Embryonic facial prominence (tissue), 1 donor: ENCODE data around the gene ELF3.
"Not testable (repeated sequence)": the region's sequence is repeated elsewhere in the genome, so short reads cannot be mapped to it uniquely, and the experiment has no call there.

Experiments used
- DNase-seq: peaks from one replicate; pipeline ENCODE4 v3.0.0-alpha.2; 2016; ENCODE audit errors: extremely low spot score

The ELF3 gene

DNA sequence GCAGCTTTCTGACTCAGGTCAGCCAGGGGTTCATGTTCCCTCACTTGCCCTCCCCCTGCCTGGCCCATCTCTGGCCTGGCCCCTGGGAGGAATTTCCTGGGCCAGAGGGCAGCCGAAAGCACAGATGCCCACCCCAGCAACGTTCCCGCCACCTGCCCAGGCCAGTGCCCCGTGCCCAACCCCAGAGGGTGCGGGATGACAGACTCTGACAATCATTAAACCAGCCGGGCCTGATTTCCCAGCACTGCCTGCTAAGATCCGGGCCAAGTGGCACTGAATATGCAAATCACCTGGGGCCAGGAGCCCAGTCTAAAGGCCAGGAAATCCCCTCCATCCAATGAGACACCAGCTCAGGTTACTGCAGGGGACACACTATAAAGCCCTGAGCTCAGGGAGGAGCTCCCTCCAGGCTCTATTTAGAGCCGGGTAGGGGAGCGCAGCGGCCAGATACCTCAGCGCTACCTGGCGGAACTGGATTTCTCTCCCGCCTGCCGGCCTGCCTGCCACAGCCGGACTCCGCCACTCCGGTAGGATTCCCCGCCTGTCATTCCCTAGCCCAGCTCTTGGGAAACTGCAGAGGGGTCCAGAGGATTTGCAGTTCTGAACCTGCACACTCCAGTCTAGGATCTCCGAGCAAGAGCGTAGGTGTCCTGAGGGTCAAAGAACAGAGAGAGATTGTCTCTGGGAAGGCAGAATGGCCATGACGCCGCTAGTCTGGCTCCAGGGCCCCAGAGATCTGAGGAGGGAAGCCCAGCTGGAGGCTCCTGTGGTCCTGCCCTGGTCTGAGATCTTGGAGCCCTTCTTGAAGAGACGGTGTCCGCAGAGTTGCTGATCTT lies at the start of gene ELF3:
Gene ELF3, plus strand, starts transcription at position 408 of the 836 bp plus-strand sequence. CDS start 550 bp downstream, outside the sequence.
- DNase-seq = no peak

DNA sequence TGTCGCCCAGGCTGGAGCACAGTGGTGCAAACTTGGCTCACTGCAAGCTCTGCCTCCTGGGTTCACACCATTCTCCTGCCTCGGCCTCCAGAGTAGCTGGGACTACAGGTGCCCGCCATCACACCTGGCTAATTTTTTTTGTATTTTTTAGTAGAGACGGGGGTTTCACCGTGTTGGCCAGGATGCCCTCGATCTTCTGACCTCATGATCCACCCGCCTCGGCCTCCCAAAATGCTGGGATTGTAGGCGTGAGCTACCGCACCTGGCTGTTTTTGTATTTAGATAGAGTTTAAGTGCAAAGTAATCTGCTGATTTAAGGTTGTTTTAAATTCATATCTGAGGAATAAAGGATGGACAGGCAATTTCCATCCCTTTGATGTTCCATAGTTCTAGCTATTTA lies 48.0 kb upstream of the ELF3 start:
- DNase-seq = not testable (repeated sequence)

DNA sequence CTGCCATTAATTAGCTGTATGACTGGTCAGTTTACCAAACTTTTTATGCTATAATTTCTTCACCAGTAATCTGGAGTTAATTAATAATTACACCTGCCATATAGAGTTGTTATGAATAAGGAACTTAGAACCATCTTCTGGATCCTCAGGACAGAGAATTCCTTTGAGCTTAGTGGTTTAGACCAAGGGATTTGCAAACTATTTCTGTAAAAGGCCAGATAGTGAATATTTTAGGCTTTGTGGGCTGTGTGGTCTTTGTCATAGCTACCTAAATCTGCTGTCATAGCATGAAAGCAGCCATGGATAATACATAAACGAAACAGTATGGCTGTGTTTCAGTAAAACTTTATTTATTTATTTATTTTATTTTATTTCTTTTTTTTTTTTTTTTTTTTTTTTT lies 46.1 kb upstream of the ELF3 start:
- no peak for DNase-seq

DNA sequence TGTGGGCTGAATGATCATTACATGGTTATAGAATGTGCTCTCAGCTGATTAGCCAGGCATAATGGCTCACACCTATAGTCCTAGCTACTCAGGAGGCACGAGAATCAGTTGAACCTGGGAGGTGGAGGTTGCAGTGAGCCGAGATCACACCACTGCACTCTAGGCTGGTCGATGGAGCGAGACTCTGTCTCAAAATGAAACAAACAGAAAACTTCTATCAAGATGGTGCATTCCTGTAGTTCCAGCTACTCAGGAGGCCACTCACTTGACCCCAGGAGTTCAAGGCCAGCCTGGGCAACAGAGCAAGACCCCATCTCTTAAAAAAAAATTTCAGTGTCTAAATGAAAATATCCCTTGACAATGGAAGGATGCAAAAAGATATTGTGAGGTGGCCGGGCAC lies 44.2 kb upstream of the ELF3 start:
- no peak for DNase-seq

DNA sequence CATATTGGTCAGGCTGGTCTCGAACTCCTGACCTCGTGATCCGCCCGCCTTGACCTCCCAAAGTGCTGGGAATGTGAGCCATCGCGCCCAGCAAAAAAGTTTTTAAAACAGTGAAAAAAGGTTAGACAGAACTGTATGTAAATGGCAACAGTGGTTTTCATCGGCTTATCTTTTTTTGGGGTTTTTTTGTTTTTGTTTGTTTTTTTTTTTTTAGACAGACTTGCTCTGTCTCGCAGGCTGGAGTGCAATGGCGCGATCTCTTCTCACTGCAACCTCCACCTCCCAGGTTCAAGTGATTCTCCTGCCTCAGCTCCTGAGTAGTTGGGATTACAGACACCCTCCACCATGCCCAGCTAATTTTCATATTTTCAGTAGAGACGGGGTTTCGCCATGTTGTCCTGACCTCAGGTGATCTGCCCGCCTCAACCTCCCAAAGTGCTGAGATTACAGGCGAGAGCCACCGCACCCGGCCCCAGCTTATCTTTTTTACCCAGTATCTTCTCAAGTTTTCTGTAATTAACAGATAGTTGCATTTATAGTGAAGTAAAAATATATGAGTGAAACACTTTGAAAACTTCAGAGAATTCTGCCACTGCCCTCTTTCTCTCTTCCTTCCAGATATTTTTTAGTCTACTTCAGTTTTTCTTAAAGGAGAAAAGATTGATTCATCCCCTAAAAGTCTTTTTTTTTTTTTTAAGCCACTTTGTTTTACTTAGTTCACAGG lies 42.0 kb upstream of the ELF3 start:
- no peak for DNase-seq

DNA sequence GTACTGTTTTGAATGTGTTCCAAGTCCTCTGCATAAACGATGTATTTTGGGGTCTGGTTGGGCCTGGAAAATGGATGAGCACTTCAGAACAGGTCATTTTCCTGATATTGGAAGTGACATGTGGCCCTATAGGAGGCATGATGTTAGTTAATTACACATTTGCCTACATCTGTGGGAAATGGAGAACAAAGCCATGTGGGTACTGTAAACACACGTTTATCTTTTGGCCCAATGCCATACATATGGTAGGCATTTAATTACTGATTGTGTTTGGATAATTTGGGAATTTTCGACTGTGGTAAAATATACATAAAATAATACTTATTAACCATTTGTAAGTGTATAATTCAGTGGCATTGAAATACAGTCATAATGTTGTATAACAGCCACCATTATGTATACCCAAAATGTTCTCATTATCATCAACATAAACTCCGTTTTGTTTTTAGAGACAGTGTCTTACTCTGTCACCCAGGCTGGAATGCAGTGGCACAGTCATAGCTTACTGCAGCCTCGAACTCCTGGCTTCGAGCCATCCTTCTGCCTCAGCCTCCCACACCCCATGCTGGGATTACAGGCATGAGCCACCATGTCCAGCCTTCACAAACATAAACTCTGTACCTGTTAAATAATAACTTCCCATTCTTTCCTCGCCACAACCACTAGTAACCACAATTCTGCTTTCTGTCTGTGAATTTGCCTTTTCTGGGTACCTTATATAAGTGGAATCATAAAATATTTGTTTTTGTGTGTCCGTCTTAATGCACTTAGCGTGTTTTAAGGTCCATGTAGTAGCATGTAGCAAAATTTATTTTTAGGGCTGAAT lies 39.8 kb upstream of the ELF3 start:
- DNase-seq = no peak

DNA sequence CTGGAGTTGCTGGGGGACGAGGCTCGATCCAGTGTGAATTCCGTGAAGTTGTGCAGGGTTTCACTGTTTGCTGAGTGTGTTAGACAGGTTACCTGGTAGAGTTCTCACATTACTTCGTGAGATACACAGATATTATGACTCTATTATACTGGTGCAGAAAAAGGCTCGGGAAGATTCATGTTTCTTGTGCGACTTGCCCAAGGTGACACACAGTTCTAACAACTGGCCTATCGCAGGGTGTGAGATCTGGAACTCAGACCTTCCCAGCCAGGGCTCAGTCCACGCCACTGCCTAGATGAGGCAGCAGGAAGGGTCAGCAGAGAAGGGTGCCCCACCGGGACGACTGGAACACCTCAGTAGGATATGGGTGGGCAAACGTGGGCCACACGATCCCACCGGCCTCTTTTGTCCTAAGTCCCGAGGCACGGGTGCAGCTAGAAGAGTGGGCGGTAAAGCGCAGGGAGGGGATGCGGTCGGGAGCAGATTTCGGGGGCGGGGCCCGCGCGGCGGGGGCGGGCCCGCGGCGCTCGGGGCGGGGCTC lies 28.2 kb upstream of the ELF3 start:
- no peak for DNase-seq

DNA sequence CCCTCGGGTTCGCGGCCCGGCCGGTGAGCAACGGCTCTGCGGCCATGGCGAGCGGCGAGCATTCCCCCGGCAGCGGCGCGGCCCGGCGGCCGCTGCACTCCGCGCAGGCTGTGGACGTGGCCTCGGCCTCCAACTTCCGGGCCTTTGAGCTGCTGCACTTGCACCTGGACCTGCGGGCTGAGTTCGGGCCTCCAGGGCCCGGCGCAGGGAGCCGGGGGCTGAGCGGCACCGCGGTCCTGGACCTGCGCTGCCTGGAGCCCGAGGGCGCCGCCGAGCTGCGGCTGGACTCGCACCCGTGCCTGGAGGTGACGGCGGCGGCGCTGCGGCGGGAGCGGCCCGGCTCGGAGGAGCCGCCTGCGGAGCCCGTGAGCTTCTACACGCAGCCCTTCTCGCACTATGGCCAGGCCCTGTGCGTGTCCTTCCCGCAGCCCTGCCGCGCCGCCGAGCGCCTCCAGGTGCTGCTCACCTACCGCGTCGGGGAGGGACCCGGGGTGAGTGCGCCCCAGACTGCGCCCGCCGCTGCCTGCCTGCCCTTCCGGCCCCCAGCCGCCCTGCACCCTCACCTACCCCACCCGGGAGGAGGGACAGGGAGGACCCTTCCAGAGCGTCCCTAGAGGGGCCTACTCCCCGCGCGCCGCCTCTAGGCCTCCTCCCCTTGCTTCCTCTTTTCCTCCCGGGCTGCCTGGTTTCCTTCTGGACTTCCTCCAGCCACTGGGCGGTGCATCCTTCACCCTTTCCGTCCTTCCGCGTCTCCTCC lies 27.6 kb upstream of the ELF3 start, which contains the start of gene RNPEP:
Gene RNPEP, plus strand, starts transcription at position 26 of the 757 bp plus-strand sequence. Its CDS starts 19 bp downstream, at position 45.
- no peak for DNase-seq

DNA sequence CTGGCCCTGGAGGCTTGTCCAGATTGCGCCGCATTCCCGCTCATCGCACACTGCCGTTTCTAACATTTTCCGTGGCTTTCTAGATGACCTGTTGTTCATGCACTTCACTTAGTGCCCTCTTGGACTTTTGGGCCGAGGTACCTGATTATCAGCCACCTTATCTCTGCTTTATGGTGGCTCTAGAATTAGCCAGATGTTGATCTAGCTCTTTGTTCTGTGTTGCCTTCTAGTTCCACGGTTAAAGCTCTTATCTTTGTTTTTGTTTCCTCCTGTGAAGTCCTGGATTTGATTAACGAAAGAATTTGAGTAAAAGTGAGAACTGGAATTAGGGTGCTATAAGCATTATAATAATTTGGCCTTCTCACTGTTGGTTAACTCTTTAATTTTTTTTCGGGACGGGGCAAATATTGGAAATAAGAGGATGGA lies 27.0 kb upstream of the ELF3 start:
- no peak for DNase-seq

DNA sequence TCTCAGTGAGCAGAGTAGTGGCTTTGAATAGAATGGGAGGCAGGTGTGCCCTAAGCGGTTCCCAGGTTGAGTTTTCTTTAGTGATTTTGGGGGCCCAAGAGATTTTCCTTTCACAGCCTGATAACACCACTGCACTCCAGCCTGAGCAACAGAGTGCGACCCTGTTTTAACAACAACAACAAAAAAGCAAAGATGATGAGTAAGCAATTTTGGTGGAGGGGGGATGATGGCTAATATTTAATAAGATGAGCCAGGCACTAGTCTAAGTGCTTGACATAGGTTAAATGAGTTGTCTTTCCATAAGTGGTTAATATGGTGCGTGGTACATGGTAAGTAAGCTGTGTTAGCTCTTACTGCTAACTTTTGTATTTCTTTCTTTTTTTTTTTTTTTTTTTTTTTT lies 25.9 kb upstream of the ELF3 start:
- DNase-seq = no peak

DNA sequence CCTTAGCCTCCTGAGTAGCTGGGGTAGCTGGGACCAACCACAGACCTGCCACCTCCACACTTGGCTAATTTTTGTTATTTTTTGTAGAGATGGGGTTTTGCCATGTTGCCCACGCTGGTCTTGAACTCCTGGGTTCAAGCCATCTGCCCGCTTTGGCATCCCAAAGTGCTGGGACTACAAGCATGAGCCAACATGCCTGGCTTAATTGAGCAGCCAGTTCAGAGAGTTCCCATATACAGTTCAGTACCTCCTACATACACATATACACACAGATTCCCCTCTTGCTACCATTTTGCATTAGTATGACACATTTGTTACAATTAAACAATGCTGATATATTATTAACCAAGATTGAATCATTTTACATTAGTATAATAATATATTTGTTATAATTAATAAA lies 25.0 kb upstream of the ELF3 start:
- DNase-seq = no peak

DNA sequence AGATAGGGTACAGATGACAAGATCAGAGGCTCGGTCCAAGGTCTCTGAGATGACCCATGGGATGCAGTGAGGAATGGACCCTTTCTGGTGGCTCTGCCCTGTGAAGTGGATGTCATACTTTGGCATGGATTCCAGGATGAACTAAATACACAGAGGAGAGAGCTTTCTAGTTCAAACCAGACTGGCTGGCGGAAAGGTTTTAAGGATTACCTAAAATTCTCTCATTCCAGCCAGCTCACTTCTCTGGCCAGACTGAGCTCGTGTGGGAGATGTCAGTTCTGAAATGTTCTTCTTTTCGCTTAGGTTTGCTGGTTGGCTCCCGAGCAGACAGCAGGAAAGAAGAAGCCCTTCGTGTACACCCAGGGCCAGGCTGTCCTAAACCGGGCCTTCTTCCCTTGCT lies 21.8 kb upstream of the ELF3 start:
- no peak for DNase-seq

DNA sequence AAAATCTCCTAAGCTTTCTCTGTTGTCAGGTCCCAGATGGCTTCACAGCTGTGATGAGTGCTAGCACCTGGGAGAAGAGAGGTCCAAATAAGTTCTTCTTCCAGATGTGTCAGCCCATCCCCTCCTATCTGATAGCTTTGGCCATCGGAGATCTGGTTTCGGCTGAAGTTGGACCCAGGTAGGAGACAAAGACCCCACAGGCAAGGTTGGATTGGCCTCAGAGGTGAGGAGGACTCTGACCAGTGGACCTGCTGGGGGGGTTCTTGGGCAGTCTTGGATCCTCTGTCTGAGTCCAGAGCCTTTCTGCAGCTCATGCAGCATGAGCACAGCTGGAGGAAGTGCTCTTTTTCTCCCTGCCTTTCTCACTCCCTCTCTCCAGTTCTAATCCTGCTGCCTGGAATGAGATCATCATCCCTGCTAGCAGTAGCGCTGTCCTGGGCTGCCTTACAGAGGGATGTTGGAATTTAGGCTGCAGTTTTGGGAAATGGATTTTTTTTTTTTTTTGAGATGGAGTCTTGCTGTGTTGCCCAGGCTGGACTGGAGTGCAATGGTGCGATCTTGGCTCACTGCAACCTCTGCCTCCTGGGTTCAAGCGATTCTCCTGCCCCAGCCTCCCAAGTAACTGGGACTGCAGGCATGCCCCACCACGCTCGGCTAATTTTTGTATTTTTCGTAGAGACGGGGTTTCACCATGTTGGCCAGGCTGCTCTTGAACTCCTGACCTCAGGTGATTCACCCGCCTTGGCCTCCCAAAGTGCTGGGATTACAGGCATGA lies 20.8 kb upstream of the ELF3 start:
- no peak for DNase-seq

DNA sequence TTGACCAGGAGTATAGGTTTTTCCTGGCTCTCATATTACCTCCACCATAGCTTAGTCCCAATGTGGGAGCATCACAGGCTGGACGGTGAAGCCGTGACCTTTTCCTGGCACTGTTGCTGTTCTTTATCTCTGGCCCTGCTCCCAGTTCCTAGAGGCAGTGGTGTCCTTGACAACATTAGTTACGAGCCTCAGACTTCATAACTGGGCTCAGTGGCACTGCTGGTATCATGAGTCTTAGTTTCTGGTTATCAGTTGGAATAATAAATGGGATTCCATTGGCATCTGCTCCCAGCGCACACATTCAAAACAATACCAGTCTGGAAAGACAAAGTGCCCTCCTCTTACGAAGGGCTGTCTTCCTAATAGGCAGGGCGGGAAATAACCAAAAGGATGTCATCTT lies 20.0 kb upstream of the ELF3 start:
- no peak for DNase-seq

DNA sequence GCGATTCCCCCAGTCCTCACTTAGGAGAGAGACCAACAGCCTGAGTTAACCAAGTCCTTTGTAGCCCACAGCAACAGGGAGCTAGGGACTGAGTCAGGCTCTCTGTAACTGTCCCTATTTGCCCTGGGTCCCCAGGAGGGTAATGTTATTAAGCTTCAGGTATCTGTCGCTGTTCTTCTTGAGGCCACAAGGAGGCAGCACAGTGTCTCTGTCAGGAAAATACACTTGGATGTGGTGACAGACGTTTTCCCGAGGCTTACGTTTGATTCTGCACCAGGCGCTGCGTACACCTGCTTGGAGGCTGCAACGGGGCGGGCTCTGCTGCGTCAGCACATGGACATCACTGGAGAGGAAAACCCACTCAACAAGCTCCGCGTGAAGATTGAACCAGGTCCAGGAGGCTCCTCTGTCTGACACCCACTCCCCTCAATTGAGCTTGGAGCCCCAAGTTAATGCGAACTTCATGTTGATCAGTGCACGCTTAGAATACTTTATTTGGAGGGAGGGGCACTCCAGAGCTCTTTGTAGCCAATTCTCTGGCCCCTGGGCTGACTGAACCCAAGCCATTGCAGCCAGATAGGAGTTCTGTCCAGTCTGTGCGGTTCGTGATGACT lies 10.7 kb upstream of the ELF3 start:
- DNase-seq = no peak

DNA sequence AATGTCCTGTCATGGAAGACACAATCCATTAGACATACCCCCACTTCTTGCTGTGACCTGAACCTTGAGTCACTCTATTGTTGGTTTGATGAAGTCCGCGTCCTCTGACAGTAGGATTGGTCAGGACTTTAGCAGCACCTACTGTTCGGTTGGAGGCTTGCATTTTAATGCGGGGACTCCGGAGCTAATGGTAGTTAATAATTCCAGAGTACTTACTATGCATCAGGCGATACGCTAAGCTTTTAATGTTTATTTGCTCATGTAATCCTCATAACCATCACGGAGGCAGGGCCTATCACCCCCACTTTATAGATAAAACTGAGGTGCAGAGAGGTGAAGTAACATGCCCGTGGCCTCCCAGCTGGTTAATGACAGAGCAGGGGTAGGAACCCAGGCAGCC lies 7.9 kb upstream of the ELF3 start:
- DNase-seq = no peak

DNA sequence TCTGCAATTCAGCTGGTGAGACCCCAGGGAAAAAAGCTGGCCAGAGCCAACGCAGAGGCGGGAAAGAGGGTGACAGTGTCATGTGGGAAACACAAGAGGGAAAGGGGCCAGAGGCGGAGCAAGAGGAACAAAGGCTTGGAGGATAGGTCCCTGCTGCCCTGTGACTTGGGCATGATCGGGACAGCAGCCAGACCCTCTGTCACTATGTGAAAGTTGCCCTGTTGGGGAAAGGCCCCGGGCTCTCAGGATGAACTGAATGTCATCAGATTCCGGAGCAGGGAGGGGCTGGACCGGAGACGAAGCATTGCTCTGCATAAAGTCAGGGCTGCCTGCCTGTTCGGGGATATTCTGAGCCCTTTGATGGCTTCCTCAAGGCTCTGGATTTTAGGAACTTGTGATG lies 5.7 kb upstream of the ELF3 start:
- no peak for DNase-seq

DNA sequence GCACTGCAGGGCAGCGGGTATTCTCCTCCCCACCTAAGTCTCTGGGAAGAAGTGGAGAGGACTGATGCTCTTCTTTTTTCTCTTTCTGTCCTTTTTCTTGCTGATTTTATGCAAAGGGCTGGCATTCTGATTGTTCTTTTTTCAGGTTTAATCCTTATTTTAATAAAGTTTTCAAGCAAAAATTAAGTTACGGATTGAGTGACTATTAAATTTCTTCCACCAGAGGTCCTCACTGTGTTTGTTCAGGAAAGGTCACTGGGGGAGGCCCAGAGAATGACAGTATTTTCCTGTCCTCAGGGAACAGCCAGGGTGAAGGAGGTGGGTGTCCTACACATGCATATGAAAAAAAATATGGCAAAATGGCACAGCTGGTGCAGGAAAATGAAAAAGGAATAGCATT lies 4.4 kb upstream of the ELF3 start:
- DNase-seq = no peak

DNA sequence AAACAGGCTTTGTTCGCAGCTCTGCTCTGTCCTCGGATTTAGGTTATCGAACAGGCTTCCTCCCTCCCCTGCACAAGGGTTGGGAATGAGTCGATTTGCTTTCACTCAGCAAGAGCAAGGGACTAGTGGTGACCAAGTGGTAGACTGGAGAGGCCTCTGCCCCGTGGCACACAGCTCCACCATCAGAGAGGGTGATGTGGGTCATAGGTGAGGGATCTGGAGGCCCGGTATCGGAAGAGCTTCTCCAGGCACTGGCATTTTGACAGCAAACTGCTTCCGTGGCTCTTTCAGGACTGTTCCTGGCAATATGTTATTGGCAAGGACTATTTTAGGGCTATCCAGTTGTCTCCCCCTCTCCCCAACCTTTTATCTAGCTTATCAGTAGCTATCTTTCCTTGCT lies 3.1 kb upstream of the ELF3 start:
- DNase-seq = no peak
